ENCODE results near the gene ELSPBP1.

DNA sequence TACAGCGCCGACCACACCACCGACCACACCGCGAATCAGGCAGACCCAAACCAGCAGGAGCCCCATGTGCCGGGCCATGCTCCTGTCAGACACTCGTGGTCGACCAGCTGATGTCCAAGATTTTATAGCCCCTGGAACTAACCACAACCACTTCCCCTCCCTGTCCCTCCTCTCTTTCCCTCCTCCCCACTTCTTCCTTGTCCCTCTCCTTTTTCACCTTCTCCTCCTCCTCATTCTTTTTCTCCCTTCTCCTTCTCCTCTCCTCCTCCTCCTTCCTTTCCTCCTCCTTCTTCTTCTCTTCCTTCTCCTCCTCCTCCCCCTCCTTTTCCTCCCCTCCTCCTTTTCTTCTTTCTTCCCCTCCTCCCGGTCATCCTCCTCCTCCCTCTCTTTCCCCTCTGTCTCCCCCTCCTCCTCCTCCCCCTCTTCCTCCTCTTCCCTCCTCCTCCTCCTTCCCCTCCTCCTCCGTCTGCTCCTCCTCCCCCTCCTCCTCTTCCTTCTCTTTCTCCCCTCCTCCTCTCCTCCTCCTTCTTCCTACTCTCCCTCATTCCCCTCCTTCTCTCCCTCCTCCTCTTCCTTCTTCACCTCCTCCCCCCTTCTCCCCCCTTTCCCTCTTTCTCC is 3.1 kb upstream of the ELSPBP1 start:
- TF ChIP-seq, protein P1, sequence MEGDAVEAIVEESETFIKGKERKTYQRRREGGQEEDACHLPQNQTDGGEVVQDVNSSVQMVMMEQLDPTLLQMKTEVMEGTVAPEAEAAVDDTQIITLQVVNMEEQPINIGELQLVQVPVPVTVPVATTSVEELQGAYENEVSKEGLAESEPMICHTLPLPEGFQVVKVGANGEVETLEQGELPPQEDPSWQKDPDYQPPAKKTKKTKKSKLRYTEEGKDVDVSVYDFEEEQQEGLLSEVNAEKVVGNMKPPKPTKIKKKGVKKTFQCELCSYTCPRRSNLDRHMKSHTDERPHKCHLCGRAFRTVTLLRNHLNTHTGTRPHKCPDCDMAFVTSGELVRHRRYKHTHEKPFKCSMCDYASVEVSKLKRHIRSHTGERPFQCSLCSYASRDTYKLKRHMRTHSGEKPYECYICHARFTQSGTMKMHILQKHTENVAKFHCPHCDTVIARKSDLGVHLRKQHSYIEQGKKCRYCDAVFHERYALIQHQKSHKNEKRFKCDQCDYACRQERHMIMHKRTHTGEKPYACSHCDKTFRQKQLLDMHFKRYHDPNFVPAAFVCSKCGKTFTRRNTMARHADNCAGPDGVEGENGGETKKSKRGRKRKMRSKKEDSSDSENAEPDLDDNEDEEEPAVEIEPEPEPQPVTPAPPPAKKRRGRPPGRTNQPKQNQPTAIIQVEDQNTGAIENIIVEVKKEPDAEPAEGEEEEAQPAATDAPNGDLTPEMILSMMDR (conservative IDR thresholded peaks at IDR 0.05; ENCODE audit: low read depth, low read length) = no peak
- no peak for TF ChIP-seq EZH2 (IDR thresholded peaks at IDR 0.05; ENCODE audit: borderline replicate concordance, low read depth, low read length, poor library complexity, severe bottlenecking)

All from A673 (cell line).